ENCODE measurements around the gene GJA8.

GJA8 gene

DNA sequence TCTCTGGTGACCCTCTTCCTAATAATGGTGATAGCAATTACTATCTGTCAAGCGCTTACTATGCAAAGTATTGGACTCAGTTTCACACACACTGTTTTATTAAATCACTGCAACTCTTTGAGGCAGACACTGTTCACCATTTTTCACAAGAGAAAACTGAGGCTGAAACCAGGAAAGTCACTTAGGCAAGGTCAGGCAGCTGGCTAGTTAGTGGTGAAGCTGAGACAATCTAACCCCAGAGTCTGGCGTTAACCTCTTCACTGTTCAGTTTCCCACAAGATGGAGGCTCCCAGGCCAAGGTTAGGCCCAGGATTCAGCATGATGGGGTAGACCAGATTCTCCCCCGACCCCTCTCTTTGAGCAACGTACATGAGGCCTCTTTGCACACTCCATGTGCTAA, 4.8 kb upstream of the GJA8 start:
- no peak overlapping the region for H3K4me3 ChIP-seq (replicated peaks in 1 of 2; ENCODE audit: low read depth in 2 of 2, low read length in 2 of 2)
- TF ChIP-seq, protein P1, sequence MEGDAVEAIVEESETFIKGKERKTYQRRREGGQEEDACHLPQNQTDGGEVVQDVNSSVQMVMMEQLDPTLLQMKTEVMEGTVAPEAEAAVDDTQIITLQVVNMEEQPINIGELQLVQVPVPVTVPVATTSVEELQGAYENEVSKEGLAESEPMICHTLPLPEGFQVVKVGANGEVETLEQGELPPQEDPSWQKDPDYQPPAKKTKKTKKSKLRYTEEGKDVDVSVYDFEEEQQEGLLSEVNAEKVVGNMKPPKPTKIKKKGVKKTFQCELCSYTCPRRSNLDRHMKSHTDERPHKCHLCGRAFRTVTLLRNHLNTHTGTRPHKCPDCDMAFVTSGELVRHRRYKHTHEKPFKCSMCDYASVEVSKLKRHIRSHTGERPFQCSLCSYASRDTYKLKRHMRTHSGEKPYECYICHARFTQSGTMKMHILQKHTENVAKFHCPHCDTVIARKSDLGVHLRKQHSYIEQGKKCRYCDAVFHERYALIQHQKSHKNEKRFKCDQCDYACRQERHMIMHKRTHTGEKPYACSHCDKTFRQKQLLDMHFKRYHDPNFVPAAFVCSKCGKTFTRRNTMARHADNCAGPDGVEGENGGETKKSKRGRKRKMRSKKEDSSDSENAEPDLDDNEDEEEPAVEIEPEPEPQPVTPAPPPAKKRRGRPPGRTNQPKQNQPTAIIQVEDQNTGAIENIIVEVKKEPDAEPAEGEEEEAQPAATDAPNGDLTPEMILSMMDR (IDR thresholded peaks at IDR 0.05; ENCODE audit: low read depth, low read length), result no peak

DNA sequence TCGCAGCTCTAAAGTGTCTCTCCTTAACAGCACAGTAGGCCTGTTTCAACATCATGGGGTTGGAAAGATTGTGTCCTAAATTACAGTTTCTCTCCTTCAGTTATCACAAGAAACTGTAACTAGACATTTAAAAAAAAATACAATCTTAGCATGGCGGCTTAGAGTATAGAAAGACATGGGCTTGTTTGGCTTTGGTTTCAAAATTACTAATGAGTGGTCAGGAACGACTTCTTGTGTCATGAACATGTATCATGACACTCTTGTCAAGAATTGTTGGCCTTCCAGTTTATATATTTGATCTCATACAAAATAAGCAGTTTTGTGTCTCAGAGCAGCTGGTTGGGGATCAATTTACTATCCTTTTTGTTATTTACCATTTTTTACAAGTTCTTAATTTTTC, 2.1 kb downstream of the GJA8 start:
- TF ChIP-seq, protein P1 (IDR thresholded peaks at IDR 0.05; ENCODE audit: low read depth, low read length), result no peak
- DNase-seq (ENCODE audit: low read depth in 2 of 2), result no peak
- H3K4me3 ChIP-seq (replicated peaks in 1 of 2; ENCODE audit: low read depth in 2 of 2, low read length in 2 of 2), result no peak overlapping the region

More for the DNA sequence above, 4.8 kb upstream of the GJA8 start:
- DNase-seq (ENCODE audit: low read depth in 2 of 2), result no peak

DNA sequence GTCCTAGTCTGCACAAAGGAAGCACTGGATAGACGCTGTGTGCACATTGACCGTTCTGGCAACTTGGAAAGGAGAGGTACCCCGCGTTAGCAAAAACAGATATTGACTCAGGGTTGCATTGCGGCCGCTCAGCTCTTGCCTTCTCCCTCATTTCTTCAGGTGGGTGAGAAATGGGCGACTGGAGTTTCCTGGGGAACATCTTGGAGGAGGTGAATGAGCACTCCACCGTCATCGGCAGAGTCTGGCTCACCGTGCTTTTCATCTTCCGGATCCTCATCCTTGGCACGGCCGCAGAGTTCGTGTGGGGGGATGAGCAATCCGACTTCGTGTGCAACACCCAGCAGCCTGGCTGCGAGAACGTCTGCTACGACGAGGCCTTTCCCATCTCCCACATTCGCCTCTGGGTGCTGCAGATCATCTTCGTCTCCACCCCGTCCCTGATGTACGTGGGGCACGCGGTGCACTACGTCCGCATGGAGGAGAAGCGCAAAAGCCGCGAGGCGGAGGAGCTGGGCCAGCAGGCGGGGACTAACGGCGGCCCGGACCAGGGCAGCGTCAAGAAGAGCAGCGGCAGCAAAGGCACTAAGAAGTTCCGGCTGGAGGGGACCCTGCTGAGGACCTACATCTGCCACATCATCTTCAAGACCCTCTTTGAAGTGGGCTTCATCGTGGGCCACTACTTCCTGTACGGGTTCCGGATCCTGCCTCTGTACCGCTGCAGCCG, 5.4 kb downstream of the GJA8 start:
- no peak overlapping the region for H3K4me3 ChIP-seq (replicated peaks in 1 of 2; ENCODE audit: low read depth in 2 of 2, low read length in 2 of 2)
- DNase-seq (ENCODE audit: low read depth in 2 of 2), result no peak
- TF ChIP-seq, protein P1 (IDR thresholded peaks at IDR 0.05; ENCODE audit: low read depth, low read length), result no peak

DNA sequence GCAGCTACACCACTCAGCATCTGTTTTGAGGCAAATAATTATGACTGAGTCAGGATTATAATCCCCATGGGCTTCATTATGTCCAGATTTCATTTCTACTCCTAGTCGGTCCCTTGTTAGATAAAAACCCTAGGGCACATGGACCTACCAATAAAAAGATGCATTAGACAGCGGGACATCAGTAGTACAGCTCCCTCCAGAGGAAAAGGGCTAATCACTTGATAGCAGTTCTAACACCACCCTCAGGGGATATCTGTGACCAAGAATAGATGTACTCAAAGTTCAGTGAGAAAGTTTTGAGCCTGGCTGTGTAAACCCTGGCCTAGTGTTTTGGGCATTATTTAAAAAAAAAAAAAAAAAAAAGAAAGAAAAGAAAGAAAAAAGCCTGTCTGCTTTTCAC, 10.0 kb downstream of the GJA8 start:
- DNase-seq (ENCODE audit: low read depth in 2 of 2), result no peak
- TF ChIP-seq, protein P1 (IDR thresholded peaks at IDR 0.05; ENCODE audit: low read depth, low read length), result no peak

DNA sequence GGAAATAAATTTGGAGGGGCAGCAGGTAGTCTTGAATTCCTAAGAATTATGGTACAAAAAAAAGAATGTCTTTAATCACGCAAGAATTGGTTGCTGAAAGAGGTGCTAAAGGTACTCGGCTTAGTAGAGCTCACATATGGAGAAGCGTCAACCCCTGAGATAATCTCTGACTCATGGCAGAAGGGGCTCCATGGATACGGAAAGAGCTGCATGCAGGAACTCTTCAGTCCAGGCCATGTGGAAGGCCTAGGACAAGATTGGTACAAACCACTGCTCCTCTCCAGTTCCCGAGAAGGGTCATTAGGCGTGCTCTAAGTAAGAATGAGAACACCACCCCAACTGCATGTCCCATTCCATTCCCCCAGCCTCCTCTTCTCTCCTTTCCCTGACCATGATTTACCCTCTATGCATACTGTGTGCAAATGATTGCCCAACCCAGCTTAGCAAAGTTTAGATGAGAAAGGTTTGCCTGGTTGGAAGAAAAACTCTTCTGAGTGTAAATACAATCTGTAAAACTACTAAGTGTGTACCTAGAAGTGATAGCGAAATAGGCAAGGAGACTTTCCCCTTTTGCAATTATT, 10.9 kb downstream of the GJA8 start:
- TF ChIP-seq, protein P1 (IDR thresholded peaks at IDR 0.05; ENCODE audit: low read depth, low read length), result no peak
- no peak overlapping the region for H3K4me3 ChIP-seq (replicated peaks in 1 of 2; ENCODE audit: low read depth in 2 of 2, low read length in 2 of 2)
- no peak for DNase-seq (ENCODE audit: low read depth in 2 of 2)

More for the DNA sequence above, 10.0 kb downstream of the GJA8 start:
- no peak overlapping the region for H3K4me3 ChIP-seq (replicated peaks in 1 of 2; ENCODE audit: low read depth in 2 of 2, low read length in 2 of 2)

DNA sequence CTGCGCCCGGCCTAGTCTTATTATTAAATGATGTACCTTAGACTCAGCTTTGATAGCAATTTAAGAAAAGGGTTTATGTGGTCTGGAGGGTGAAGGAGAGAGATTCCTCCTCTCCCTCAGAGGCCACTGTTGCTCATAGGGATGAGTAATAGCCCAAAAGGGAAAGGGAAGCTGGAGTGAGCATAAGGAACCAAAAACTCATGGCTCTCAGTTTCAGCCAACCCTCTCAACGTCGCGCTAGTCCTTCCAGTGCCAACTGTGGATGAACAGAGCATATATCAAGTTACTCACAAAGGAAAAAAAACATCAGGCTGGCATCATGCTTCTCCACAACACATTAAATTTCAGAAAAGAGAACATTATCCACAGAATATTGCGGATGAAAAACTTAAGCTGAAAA, 17.3 kb downstream of the GJA8 start:
- H3K4me3 ChIP-seq (replicated peaks in 1 of 2; ENCODE audit: low read depth in 2 of 2, low read length in 2 of 2), result no peak overlapping the region
- TF ChIP-seq, protein P1 (IDR thresholded peaks at IDR 0.05; ENCODE audit: low read depth, low read length), result no peak
- DNase-seq (ENCODE audit: low read depth in 2 of 2), result peak in 1 of 2 donors; percentile 8

Measured in cardiac fibroblast (primary cell).